Limb (tissue), 2 donors: ENCODE data around the gene FASTKD3.
A peak's percentile ranks its signal among the peaks of the same experiment; 100 is the strongest.
"Not testable (repeated sequence)": the region's sequence is repeated elsewhere in the genome, so short reads cannot be mapped to it uniquely, and the experiment has no call there.

Source experiments
- DNase-seq, 2 donors: peaks; one replicate each; pipeline ENCODE4 v3.0.0-alpha.2; 2016; ENCODE audit errors: extremely low spot score in 2 of 2

Gene FASTKD3, protein sequence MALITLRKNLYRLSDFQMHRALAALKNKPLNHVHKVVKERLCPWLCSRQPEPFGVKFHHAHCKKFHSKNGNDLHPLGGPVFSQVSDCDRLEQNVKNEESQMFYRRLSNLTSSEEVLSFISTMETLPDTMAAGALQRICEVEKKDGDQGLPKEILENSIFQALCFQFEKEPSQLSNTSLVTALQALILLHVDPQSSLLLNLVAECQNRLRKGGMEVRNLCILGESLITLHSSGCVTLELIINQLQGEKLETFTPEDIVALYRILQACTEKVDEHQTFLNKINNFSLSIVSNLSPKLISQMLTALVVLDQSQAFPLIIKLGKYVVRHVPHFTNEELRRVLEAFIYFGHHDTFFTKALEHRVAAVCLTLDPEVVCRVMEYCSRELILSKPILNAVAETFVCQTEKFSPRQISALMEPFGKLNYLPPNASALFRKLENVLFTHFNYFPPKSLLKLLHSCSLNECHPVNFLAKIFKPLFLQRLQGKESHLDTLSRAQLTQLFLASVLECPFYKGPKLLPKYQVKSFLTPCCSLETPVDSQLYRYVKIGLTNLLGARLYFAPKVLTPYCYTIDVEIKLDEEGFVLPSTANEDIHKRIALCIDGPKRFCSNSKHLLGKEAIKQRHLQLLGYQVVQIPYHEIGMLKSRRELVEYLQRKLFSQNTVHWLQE

DNA sequence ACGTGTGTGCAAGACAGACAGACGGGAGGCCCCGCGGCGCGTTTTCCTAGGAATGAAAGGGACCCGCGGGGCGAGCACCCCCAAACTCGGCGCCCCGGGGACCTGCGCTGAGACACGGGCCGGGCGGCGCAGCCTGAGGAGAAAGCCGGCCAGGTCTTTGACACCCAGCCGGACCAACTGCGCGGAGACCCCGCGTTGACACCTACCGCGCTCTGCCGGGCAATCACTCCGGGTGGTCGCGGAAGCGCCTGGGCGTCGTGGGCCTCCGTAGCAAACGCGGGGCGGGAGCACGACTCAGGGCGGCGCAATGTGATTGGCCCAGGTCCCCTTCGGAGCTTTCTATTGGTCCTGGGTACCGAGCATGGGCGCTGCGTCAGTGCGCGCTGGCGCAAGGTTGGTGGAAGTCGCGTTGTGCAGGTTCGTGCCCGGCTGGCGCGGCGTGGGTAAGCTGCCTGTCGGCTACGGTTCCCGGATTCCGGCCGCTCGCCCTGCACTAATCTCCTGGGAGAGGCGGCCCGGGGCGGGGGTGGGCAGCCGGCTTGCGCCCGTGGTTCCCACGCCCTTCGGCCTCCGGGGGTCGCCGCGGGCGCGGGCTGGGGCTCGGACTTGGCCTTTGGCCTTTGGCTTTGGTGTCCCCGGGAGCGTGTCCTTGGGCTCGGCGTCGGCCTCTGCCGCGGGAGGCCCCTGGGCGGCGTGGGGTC lies at the start of gene FASTKD3, which contains the start of gene MTRR:
TSS of gene FASTKD3 (minus strand) at position 259 of the 701 bp plus-strand sequence. CDS start 948 bp downstream, outside the sequence.
TSS of gene MTRR (plus strand) at position 376 of the 701 bp plus-strand sequence. CDS start 1,647 bp downstream, outside the sequence.
- DNase-seq = peak; percentile 93 to 94

DNA sequence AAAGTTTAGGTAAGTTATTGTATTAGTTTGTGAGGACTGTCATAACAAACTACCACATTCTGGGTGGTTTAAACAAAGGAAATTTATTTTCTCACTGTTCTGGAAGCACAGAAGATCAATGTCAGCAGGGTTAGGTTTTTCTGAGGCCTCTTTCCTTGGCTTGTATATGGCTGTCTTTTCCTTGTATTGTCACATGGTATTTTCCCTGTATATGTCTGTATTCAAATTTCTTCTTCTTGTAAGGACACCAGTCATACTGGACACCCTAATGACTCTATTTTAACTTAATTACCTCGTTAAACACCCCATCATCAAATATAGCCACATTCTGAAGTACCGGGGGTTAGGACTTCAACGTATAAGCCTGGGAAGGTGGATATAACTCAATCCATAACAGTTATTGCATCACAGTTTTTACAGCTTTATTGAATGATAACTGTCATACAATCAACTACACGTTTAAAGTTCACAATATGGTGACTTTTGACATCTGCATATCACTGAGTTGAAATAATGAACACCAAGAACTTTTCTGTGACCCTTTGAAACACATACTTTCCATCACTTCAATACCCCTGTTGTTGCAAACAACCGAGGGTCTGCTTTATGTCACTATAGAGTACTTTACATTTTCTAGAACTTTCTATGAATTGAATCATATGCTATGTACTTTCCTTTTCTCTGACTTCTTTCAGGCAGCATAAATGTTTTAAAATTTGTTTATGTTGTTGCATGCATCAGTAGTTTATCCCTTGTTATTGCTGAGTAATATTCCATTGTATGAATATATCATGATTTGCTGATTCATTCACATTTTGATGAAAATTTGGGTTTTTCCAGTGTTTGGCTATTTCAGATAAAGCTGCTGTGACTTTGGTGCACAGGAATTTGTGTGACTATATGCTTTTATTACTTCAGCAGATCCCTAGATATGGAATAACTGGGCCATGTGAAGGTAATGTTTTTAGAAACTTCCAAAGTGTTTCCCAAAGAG lies 48.6 kb upstream of the FASTKD3 start:
- no peak for DNase-seq

DNA sequence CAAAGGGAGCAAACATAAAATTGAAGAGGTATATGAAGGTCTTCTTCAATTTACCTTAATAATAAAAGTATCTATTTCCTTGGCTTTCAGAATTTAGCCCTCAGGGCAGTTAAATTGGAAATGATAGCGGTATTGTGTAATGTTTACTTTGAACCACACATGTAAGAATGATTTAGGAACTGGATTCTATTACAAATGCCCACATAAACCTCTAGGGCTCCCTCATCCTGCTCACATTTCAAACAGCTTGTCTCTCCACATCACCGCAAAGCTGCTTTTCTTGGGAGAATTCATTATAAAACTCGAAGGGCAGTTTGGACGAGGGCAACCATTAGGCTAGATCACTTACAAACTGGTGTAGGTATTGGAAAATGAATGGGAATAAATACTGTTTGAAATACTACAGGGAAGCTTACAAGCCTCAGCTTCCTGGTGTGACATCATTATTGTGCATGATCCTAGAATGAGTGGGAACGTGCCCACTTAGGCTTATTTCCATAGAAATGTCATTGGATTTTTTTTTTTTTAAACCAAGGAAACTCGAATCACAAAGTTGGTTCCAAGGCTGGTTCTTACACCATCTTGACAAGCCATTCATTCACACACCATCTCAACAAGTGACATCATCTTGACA lies 47.5 kb upstream of the FASTKD3 start:
- no peak for DNase-seq

DNA sequence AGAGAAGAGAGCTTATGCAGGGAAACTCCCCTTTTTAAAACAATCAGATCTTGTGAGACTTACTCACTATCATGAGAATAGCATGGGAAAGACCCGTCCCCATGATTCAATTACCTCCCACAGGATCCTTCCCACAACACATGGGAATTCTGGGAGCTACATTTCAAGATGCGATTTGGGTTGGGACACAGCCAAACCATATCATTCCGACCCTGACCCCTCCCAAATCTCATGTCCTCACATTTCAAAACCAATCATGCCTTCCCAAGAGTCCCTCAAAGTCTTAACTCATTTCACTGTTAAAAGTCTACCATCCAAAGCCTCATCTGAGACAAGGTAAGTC lies 42.6 kb upstream of the FASTKD3 start:
- not testable (repeated sequence) for DNase-seq

DNA sequence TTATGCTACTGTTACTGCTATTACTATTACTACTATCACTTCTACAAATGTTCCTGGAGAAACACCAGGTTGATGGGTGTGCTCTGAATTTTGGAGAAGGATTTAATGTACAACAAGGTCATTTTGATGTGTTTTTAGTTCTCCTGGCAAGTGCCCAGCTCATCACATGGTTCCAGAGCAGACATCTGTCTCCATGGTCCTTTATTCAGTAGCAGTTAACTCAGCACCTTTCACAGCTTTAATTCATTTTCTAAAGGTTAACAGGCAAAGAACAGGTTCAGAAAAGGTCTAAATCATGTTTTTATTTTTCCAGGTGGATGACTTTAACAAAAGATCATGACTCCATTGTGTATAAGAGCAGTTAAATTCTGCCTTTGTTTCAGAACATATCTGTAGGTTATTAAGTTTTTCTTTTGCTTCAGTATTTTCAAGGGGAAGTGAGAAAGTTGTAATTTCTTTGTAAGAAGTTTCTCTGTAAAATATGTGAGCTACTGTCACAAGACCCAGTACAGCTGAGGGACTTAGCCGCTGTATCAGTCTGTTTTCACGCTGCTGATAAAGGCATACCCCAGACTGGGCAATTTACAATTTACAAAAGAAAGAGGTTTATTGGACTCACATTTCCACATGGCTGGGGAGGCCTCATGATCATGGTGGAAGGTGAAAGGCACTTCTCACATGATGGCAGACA lies 42.1 kb upstream of the FASTKD3 start:
- DNase-seq = no peak

DNA sequence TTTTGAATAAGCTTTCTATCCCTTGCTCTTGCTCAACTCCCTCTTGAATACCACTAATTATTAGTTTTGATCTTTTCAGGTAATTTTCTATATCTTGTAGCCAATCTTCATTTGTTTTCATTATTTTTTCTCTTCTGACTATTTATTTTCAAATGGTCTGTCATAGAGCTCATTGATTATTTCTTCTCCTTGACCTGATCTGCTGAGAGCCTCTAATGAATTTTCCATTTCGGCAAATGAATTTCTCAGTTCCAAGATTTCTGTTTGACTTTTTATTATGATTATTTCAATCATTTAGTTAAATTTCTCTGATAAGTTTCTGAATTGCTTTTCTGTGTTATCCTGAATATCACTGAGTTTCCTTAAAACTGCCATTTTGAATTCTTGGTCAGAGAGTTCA lies 39.5 kb upstream of the FASTKD3 start:
- DNase-seq = no peak

DNA sequence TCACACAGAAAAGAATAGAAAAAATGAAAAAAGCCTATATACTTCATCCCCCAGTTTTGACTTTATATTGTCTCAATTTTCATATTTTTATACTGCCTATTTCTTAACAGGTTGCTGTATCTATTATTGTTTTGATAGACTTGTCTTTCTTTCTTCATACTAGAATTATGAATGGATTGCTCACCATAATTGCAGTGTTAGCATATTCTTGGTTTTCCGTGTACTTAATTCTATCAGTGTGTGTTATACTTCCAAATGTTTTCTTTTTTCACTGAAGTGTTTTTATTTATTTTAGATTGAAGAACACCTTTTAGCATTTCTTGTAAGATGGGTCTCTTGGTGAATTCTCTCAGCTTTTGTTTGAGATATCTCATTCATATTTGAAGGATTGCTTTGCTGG lies 38.8 kb upstream of the FASTKD3 start:
- DNase-seq = no peak

DNA sequence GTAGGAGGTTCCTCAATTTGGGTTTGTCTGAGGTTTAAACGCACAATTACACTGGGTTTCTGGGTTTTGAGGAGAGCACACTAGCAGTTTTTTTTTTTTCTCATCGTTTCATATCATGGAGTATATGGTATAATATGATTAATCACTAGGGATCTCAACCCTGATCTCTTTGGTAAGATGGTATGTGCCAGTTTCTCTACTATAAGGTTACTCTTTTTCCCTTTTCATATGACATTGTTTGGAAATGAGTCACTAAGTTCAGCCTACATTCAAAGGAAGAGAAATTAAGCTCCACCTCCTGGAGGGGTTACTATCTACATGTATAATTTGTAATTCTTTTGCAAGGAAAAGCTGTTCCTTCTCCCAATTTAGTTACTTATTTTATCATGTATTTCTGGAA lies 35.3 kb upstream of the FASTKD3 start:
- DNase-seq = no peak

DNA sequence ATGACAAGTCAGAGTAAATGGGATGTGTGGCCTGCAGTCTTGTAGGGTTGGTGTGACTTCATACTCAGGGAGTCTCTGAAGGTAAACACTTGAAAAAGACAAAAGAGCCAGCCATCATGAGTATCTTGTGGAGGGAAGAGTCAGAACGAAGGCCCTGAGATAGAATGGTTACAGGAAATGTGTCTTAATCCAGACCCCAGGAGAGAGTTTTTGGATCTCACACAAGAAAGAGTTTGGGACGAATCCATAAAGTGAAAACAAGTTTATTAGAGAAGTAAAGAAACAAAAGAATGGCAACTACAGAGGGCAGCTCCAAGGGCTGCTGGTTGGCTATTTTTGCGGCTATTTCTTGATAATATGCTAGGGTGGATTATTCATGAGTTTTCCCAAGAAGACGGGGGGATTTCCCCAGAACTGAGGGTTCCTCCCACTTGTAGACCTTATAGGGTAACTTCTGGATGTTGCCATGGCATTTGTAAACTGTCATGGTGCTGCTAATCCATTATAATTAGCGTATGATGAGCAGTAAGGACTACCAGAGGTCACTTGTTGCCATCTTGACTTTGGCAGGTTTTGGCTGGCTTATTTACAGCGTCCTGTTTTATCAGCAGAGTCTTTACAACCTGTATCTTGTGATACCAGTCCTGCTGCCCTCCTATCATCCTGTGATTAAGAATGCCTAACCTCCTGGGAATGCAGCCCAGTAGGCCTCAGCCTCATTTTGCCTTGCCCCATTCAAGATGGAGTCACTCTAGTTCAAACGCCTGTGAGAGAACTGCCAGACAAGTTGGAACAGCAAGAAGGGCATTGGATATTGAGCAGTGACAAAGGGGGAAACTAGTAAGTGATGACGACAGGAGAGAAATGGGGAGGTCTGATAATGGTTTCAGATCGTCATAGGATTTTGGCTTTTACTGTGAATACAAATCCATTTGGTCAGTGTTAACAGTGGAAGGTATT lies 34.1 kb upstream of the FASTKD3 start:
- DNase-seq = no peak

DNA sequence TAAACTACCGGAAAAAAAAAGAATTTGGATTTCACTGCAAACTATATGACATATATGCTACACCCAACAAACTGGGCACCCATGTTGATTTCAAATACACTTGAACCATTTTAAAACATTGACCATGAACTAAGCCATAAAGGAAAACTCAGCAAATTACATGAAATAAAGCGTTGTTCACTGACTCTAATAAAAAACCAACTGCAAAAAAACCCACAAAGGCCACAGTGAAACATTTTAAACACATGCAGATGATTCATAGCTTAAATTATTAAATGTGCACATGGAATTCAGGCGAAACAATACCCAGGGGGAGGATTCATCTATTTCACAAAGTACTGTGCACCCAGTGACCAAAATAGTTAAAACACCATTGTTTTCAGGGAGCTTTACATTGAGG lies 33.4 kb upstream of the FASTKD3 start:
- DNase-seq = no peak

DNA sequence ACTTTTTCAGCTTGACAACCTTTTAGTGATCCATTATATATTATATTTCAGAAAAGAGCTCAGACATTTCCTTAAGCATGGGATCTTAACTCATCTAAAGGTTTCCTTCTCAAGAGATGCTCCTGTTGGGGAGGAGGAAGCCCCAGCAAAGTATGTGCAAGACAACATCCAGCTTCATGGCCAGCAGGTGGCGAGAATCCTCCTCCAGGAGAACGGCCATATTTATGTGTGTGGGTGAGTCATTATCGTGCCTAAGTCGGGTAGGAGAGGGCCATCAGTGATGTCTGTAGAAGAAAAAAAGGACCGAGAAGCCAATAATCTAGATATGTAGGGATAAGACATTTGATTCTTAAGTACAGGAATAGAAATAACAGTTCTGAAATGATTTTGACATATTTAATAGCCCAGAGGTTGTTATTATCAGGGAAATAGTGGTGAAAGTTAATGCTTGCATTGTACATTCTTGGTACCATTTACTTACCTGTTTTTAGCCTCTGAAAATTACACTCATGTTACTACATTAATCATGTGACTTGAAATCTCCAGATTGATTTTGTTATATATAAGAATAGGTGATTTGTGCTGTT lies 28.3 kb upstream of the FASTKD3 start:
- DNase-seq = no peak

DNA sequence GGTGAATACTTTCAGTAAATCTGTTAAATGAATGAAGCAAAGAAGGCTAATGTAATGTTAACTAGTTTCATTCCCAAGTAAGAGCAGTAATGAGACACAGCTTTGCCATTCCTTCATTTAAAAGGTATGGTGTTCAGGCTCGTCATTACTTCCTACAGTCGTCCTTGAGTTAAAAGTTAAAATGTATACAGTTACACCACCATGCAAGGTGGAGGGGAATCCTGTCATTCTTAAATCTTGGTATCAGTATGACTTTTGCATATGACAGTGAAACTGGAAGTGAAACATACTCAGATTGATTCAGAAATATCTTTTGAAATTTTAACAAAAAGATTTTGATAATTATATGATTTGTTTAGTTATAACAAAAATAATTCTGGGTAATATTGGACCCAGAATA lies 26.0 kb upstream of the FASTKD3 start:
- DNase-seq = no peak

DNA sequence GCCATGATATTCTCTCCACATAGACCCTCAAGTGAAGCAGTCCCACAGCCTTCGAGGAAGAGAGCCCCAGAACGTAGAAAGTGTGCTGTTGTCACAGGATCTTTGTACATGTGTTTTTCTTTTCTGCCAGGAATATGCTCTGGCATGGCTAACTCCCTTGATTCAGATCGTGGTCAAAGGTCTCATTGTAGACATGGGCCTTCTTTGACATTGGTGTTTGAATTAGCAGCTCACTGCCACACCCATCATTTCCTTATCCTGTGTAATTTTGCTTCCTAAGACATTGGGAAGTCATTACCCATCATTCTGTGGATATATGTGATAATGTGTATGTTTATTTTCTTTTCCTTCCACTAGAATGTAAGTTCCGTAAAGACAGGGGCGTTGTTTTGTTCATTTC lies 25.6 kb upstream of the FASTKD3 start:
- DNase-seq = no peak

DNA sequence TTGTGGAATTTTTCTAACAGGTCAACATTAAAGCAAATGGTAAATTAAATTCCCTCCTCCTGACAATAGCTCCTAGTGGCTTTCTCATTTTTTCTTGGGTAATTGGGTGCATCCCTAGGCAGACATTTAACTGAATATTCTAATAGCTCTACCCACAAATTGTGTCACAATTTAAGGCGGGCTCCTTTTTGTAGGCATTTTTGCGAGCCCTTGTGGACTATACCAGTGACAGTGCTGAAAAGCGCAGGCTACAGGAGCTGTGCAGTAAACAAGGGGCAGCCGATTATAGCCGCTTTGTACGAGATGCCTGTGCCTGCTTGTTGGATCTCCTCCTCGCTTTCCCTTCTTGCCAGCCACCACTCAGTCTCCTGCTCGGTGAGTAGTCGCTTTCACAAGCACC lies 20.1 kb upstream of the FASTKD3 start:
- no peak for DNase-seq

DNA sequence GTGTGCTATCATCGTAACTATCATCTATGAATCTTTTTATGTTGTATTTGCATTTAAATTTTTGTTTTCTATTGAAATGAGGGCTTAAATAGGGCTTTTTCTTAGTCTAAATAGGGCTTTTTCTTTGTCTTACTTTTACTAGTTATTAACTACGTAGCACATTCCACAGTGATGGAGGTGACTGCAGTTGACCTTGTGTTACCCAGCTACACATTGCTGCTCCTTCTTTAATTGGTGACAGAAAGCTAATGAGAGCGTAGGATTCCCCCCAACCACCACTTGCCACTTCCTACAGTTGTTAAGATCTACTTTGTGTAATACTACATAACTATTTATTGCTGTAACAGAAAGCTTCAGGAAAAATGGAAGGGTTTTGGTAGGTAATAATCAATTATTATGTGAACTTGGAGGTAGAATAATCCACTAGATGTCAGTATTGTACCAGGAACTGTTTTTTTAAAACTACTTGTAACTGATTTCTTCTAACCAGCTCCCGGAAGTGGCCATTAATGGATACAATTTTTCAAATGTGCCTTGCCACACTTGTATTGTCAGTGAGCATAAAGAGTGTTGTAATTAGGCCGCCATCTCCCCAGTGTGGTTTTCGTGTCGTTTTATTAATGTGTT lies 18.1 kb upstream of the FASTKD3 start:
- peak in 1 of 2 donors; percentile 83 for DNase-seq

DNA sequence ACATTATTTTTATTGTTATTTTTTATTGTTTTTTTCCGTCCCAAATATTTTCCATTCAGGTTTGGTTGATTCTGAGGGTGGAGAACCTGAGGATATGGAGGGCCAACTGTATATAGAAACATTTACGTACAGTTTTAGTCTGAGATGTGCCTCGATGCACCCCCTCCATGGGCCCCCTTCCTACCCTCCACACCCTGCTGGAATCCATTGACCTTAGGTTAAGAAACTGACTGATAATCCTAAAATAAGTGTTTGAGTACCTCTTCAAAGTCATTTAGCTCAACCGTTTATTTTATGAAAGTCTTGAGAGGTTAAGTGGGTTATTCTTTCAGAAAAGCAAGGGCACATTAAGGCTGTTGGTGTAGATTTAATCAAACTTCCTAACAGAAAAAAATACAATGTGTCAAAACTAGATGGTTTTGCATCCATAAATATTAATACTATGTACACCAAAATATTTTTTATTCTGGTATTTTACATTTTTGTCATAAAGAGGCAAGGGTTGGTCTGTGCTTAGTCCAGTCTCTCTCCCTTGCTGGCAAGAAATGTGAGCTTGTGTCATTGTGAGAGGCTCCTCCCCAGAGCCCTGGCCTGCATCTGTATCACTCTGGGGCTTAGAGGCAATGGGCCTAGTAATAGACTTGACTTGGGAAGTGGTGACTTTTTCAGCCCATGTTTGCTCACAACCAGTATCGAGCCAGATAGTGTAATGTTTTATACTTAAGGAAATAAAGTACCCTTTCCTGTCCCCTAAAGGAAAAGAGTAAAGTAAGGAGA lies 15.8 kb upstream of the FASTKD3 start:
- no peak for DNase-seq

DNA sequence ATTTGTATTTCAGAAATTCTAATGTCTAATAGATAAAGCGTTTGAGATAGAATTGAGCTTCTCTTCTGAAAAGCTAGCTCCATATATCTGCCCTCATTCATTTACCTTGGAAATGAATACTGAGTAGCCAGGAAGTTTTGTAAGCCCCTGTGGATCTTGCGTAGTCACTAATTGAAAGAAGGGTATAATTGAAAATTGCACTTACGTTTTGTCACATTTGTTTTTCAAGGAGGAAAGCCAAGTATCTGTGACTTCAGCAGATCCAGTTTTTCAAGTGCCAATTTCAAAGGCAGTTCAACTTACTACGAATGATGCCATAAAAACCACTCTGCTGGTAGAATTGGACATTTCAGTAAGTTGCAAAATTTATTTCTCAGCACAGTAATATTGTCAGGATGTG lies 14.1 kb upstream of the FASTKD3 start:
- no peak for DNase-seq
